ENCODE measurements around the gene OGG1.
"Not testable (repeated sequence)": the region's sequence is repeated elsewhere in the genome, so short reads cannot be mapped to it uniquely, and the experiment has no call there.

OGG1 gene

GRCh38 chr3:9760779-9761505, 11.2 kb downstream of the OGG1 start:
- FAIRE-seq: no peak
- no peak for DNase-seq (ENCODE audit: insufficient read length, low spot score)

GRCh38 chr3:9761919-9762318, 12.2 kb downstream of the OGG1 start:
- FAIRE-seq (no peak), DNase-seq (ENCODE audit: insufficient read length, low spot score) (no peak)

- FAIRE-seq: no peak
- no peak for DNase-seq (ENCODE audit: insufficient read length, low spot score)
Observed at GRCh38 chr3:9762871-9763270, 13.1 kb downstream of the OGG1 start.

- FAIRE-seq (no peak), DNase-seq (ENCODE audit: insufficient read length, low spot score) (no peak)
Observed at GRCh38 chr3:9765865-9766264, 16.1 kb downstream of the OGG1 start.

- FAIRE-seq (no peak), DNase-seq (ENCODE audit: insufficient read length, low spot score) (no peak)
Observed at GRCh38 chr3:9767418-9767817, 17.7 kb downstream of the OGG1 start.

GRCh38 chr3:9768141-9768775, 18.5 kb downstream of the OGG1 start:
- DNase-seq (ENCODE audit: insufficient read length, low spot score) (no peak), FAIRE-seq (no peak)

- no peak for FAIRE-seq
- no peak for DNase-seq (ENCODE audit: insufficient read length, low spot score)
Observed at GRCh38 chr3:9769012-9769411, 19.3 kb downstream of the OGG1 start.

- DNase-seq (ENCODE audit: insufficient read length, low spot score): peak; percentile 75
- no peak for FAIRE-seq
Observed at GRCh38 chr3:9769426-9770275, 19.9 kb downstream of the OGG1 start, which contains the start of gene CAMK1. TSS of gene CAMK1 (minus strand) at chr3:9769947. CDS start at chr3:9767749, 2,198 bp downstream.

- FAIRE-seq (no peak), DNase-seq (ENCODE audit: insufficient read length, low spot score) (no peak)
Observed at GRCh38 chr3:9770276-9770812, 20.6 kb downstream of the OGG1 start.

GRCh38 chr3:9771007-9771406, 21.3 kb downstream of the OGG1 start:
- DNase-seq (ENCODE audit: insufficient read length, low spot score); FAIRE-seq: not testable (repeated sequence)

- no peak for DNase-seq (ENCODE audit: insufficient read length, low spot score)
- FAIRE-seq: no peak
Observed at GRCh38 chr3:9776896-9777693, 27.3 kb downstream of the OGG1 start.

GRCh38 chr3:9777694-9778021, 27.9 kb downstream of the OGG1 start:
- FAIRE-seq: no peak
- no peak for DNase-seq (ENCODE audit: insufficient read length, low spot score)

- DNase-seq (ENCODE audit: insufficient read length, low spot score) (no peak), FAIRE-seq (no peak)
Observed at GRCh38 chr3:9778143-9779074, 28.7 kb downstream of the OGG1 start.

- DNase-seq (ENCODE audit: insufficient read length, low spot score) (no peak), FAIRE-seq (no peak)
Observed at GRCh38 chr3:9779075-9779593, 29.4 kb downstream of the OGG1 start.

GRCh38 chr3:9779721-9780457, 30.1 kb downstream of the OGG1 start:
- no peak for FAIRE-seq
- DNase-seq (ENCODE audit: insufficient read length, low spot score): no peak

GRCh38 chr3:9780458-9780812, 30.7 kb downstream of the OGG1 start:
- FAIRE-seq: no peak
- no peak for DNase-seq (ENCODE audit: insufficient read length, low spot score)

GRCh38 chr3:9780910-9781309, 31.2 kb downstream of the OGG1 start:
- FAIRE-seq (no peak), DNase-seq (ENCODE audit: insufficient read length, low spot score) (no peak)

GRCh38 chr3:9781551-9781950, 31.8 kb downstream of the OGG1 start:
- DNase-seq (ENCODE audit: insufficient read length, low spot score): no peak
- no peak for FAIRE-seq
